Measurements from ENCODE around the gene GAL. TPM values are rescaled to one million over a fixed set of nuclear protein-coding genes. Genes with fewer than 3 reads are reported as not detected.

Gene GAL
- total and polyA plus RNA-seq, 10 donors: not detected

GRCh38 chr11:68653486-68654430 is 30.6 kb upstream of the GAL start:
- intact Hi-C loops (cut with DNase I; ENCODE audit: low total_unique reads): no loop called here
- DNase-seq: no peak
- WGBS, 5 donors: 67 to 95% (median 78%) methylated on average over 20 to 24 of the region's 24 CpGs

GRCh38 chr11:68654978-68655377 is 29.4 kb upstream of the GAL start:
- Histone ChIP-seq H3K36me3 (no peaks in the 10 kb centered on the region), H3K4me1 (no peaks in the 10 kb centered on the region), H3K9me3 (peaks cover 0 to 10% (median 4%) of the 10 kb centered on the region in 8 donors), H3K27ac (no peak overlapping the region), H3K27me3 (replicated peaks in 1 of 7) (peaks cover 0 to 56% (median 8%) of the 10 kb centered on the region in 7 donors), H3K4me3 (no peak overlapping the region)
- no peak for DNase-seq
- TF ChIP-seq CTCF (IDR thresholded peaks at IDR 0.05 in 8 of 11, conservative IDR thresholded peaks at IDR 0.05 in 3 of 11): no peak
- WGBS, 5 donors: 83 to 95% (median 90%) methylated on average over 8 of the region's 8 CpGs
- intact Hi-C loops (cut with DNase I; ENCODE audit: low total_unique reads): no loop called here

More at GRCh38 chr11:68653486-68654430, 30.6 kb upstream of the GAL start:
- Histone ChIP-seq H3K27ac (no peak overlapping the region), H3K9me3 (peaks cover 0 to 10% (median 4%) of the 10 kb centered on the region in 8 donors), H3K4me3 (no peak overlapping the region), H3K36me3 (no peaks in the 10 kb centered on the region), H3K4me1 (no peaks in the 10 kb centered on the region), H3K27me3 (replicated peaks in 1 of 7) (peaks cover 0 to 68% (median 8%) of the 10 kb centered on the region in 7 donors)
- TF ChIP-seq CTCF (IDR thresholded peaks at IDR 0.05 in 8 of 11, conservative IDR thresholded peaks at IDR 0.05 in 3 of 11): no peak
- TF ChIP-seq POLR2A (IDR thresholded peaks at IDR 0.05): no peak
- no peak for TF ChIP-seq POLR2AphosphoS5 (IDR thresholded peaks at IDR 0.05)

GRCh38 chr11:68655406-68655805 is 28.9 kb upstream of the GAL start:
- no peak for DNase-seq
- no peaks in the 10 kb centered on the region for H3K4me1 ChIP-seq
- H3K9me3 ChIP-seq: peaks cover 0 to 10% (median 4%) of the 10 kb centered on the region in 8 donors
- H3K36me3 ChIP-seq: no peaks in the 10 kb centered on the region
- 68 to 81% (median 74%) methylated on average over 7 of the region's 7 CpGs for WGBS, 5 donors
- intact Hi-C loops (cut with DNase I; ENCODE audit: low total_unique reads): no loop called here
- H3K27me3 ChIP-seq (replicated peaks in 1 of 7): peaks cover 0 to 51% (median 8%) of the 10 kb centered on the region in 7 donors
- no peak overlapping the region for H3K27ac ChIP-seq
- no peak overlapping the region for H3K4me3 ChIP-seq
- no peak for TF ChIP-seq POLR2A (IDR thresholded peaks at IDR 0.05)
- TF ChIP-seq CTCF (IDR thresholded peaks at IDR 0.05 in 8 of 11, conservative IDR thresholded peaks at IDR 0.05 in 3 of 11): no peak
- no peak for TF ChIP-seq POLR2AphosphoS5 (IDR thresholded peaks at IDR 0.05)

- Histone ChIP-seq H3K9me3 (peaks cover 0 to 10% (median 4%) of the 10 kb centered on the region in 8 donors), H3K27ac (no peak overlapping the region), H3K27me3 (replicated peaks in 1 of 7) (peaks cover 0 to 47% (median 6%) of the 10 kb centered on the region in 7 donors), H3K4me1 (no peaks in the 10 kb centered on the region), H3K36me3 (no peaks in the 10 kb centered on the region), H3K4me3 (no peak overlapping the region)
- intact Hi-C loops (cut with DNase I; ENCODE audit: low total_unique reads): no loop called here
- TF ChIP-seq POLR2AphosphoS5 (IDR thresholded peaks at IDR 0.05): no peak
- TF ChIP-seq POLR2A (IDR thresholded peaks at IDR 0.05): no peak
- TF ChIP-seq CTCF (IDR thresholded peaks at IDR 0.05 in 8 of 11, conservative IDR thresholded peaks at IDR 0.05 in 3 of 11): no peak
- no peak for DNase-seq
- WGBS, 5 donors: 80 to 96% (median 90%) methylated on average over 8 of the region's 8 CpGs
Observed at GRCh38 chr11:68655806-68656205, 28.5 kb upstream of the GAL start.
